BJ (cell line): Measurements from ENCODE around the gene SLC11A1. TPM values are rescaled to one million over a fixed set of nuclear protein-coding genes. Genes with fewer than 3 reads are reported as not detected.

Source experiments
- CTCF ChIA-PET: fragments of 350-600 bp; formaldehyde crosslinking; extraction: SDS; loops from one replicate; lab custom pipeline; 2021; ENCODE audit warnings: antibody characterized with exemption, inconsistent platforms; lab: Yijun Ruan, JAX
- POLR2A ChIA-PET: fragments of 300-600 bp; sonication (Branson Sonifier 250); formaldehyde crosslinking; extraction: SDS; loops from one replicate; lab custom pipeline; 2021; ENCODE audit warnings: antibody characterized with exemption; lab: Charles Lee
- DNase-seq: peaks from one replicate; pipeline ENCODE4 v3.0.0-alpha.2; 2011; ENCODE audit warnings: low read depth
- H3K27me3 ChIP-seq: 2 replicates; pipeline ENCODE4 v1.6.0; 2011; ENCODE audit warnings: low read length; ENCODE audit not compliant: control insufficient read depth, insufficient read depth
- H3K36me3 ChIP-seq: 2 replicates; pipeline ENCODE4 v1.5.1; 2011; ENCODE audit warnings: low read length; ENCODE audit not compliant: control insufficient read depth, insufficient read depth
- H3K4me3 ChIP-seq: 2 replicates; pipeline ENCODE4 v1.5.1; 2011; ENCODE audit warnings: low read depth, mild to moderate bottlenecking, control low read depth, low read length
- CTCF ChIP-seq: IDR thresholded peaks from 2 replicates; pipeline ENCODE4 v1.5.1; 2011; ENCODE audit warnings: low read depth, mild to moderate bottlenecking, control low read depth, inconsistent platforms, low read length, moderate library complexity; ENCODE audit not compliant: insufficient read depth
- polyA plus RNA-seq: library from polyadenylated mRNA; depleted of rRNA; stranded (reverse); fragments of >200 nt; gene quantifications from 2 replicates; pipeline ENCODE4 v1.2.3, GENCODE V29; 2011

Gene SLC11A1
- polyA plus RNA-seq, 1 experiment: 0.23 TPM

GRCh38 chr2:218398437-218399390 lies 16.6 kb downstream of the SLC11A1 start:
- no peak for TF ChIP-seq CTCF
- CTCF ChIA-PET: no interaction called here
- POLR2A ChIA-PET: no interaction called here
- no peak for DNase-seq
- H3K36me3 ChIP-seq: peaks cover 16% of the 10 kb centered on the region
- H3K4me3 ChIP-seq: peak overlapping the region; percentile 75
- H3K27me3 ChIP-seq: no peaks in the 10 kb centered on the region

GRCh38 chr2:218399391-218400166 lies 17.5 kb downstream of the SLC11A1 start, which contains the start of gene CTDSP1:
Gene CTDSP1 (plus strand): TSS chr2:218399868. CDS start chr2:218400091, 223 bp downstream.
- H3K27me3 ChIP-seq: no peaks in the 10 kb centered on the region
- H3K4me3 ChIP-seq: peak within 1 kb of the TSS; percentile 89
- peak; percentile 79 for DNase-seq
- no peak for TF ChIP-seq CTCF
- H3K36me3 ChIP-seq: peaks cover 22% of the 10 kb centered on the region
- POLR2A ChIA-PET: interaction anchor here (0.5 to 0.6 kb wide), 2 partner anchors 58 to 300 kb away, joined by 9 to 18 read pairs; no protein-coding TSS in a partner anchor
- CTCF ChIA-PET: interaction anchor here (0.8 to 1.2 kb wide), 2 partner anchors 66 to 107 kb away, joined by 3 read pairs; no protein-coding TSS in a partner anchor

- no peaks in the 10 kb centered on the region for H3K27me3 ChIP-seq
- H3K36me3 ChIP-seq: peaks cover 25% of the 10 kb centered on the region
- no peak for DNase-seq
- TF ChIP-seq CTCF: no peak
- peak overlapping the region; percentile 89 for H3K4me3 ChIP-seq
- ChIA-PET CTCF (interaction anchor here (0.8 to 1.2 kb wide), 2 partner anchors 66 to 108 kb away, joined by 3 read pairs; no protein-coding TSS in a partner anchor), POLR2A (interaction anchor here (0.5 to 0.6 kb wide), 3 partner anchors 57 to 1809 kb away, joined by 3 to 18 read pairs (median 9); no protein-coding TSS in a partner anchor)
Observed at GRCh38 chr2:218400167-218400929, 18.3 kb downstream of the SLC11A1 start.

- Histone ChIP-seq H3K27me3 (no peaks in the 10 kb centered on the region), H3K36me3 (peaks cover 25% of the 10 kb centered on the region), H3K4me3 (peak overlapping the region; percentile 89)
- no peak for DNase-seq
- no peak for TF ChIP-seq CTCF
- ChIA-PET CTCF (interaction anchor here (1.2 to 1.4 kb wide), 2 partner anchors 109 to 130 kb away, joined by 3 to 4 read pairs; no protein-coding TSS in a partner anchor), POLR2A (interaction anchor here (0.6 kb wide), 1 partner anchor 1808 kb away, joined by 3 read pairs; no protein-coding TSS in a partner anchor)
Observed at GRCh38 chr2:218400930-218401881, 19.1 kb downstream of the SLC11A1 start.
